Gastroesophageal sphincter (tissue), 3 donors: ENCODE data around the gene RFX2.

Experiments
- CTCF ChIP-seq, 4 experiments: fragments of 200-600 bp in 2 of 4; fragments of 450-650 bp in 2 of 4; sonication (generic) in 1 of 4; IDR thresholded peaks; one replicate each; pipeline ENCODE4 v1.5.1; 2017 to 2019; ENCODE audit warnings: antibody characterized with exemption in 4 of 4, mild to moderate bottlenecking in 2 of 4, moderate library complexity in 2 of 4
- POLR2A ChIP-seq, 2 donors: fragments of 450-650 bp; IDR thresholded peaks; one replicate each; pipeline ENCODE4 v1.6.1; 2017; ENCODE audit warnings: antibody characterized with exemption in 2 of 2, mild to moderate bottlenecking in 2 of 2, moderate library complexity in 1 of 2

- no peak for TF ChIP-seq CTCF (IDR thresholded peaks at IDR 0.05)
- TF ChIP-seq POLR2A (IDR thresholded peaks at IDR 0.05) = no peak
These were observed 136.9 kb downstream of the RFX2 start for GRCh38 chr19:5973376-5973775.
